Spinal cord (tissue), 10 donors: ENCODE data around the gene ANKRD7. TPM values are rescaled to one million over a fixed set of nuclear protein-coding genes. Genes with fewer than 3 reads are reported as not detected.

Experiments
- DNase-seq, 6 donors: peaks; one replicate each; pipeline versions ENCODE4 v3.0.0 to v3.0.0-alpha.2; 2013 to 2015; ENCODE audit warnings: low spot score in 6 of 6, low read depth in 4 of 6
- H3K27ac ChIP-seq: one replicate; pipeline ENCODE4 v1.5.1; 2013; ENCODE audit warnings: low read depth, low read length, control low read depth
- H3K27me3 ChIP-seq: one replicate; pipeline ENCODE4 v1.6.1; 2013; ENCODE audit warnings: low read length; ENCODE audit not compliant: control insufficient read depth, insufficient read depth
- H3K36me3 ChIP-seq: one replicate; pipeline ENCODE4 v1.6.1; 2013; ENCODE audit warnings: low read length; ENCODE audit not compliant: control insufficient read depth, insufficient read depth
- H3K4me1 ChIP-seq: one replicate; pipeline ENCODE4 v1.6.1; 2013; ENCODE audit warnings: low read length; ENCODE audit not compliant: control insufficient read depth, insufficient read depth
- H3K4me3 ChIP-seq: one replicate; pipeline ENCODE4 v1.5.1; 2013; ENCODE audit warnings: low read depth, low read length, control low read depth
- H3K9me3 ChIP-seq: one replicate; pipeline ENCODE4 v1.6.1; 2013; ENCODE audit warnings: low read length; ENCODE audit not compliant: control insufficient read depth, insufficient read depth
- WGBS: methylation state at CpG from one replicate; pipeline ENCODE4 v1.1.5; 2013; ENCODE audit warnings: missing lambda C conversion rate; ENCODE audit not compliant: insufficient coverage; 5-methylcytosine and 5-hydroxymethylcytosine counted together
- polyA plus RNA-seq, 2 donors: library from polyadenylated mRNA; unstranded; fragments of 120-200 nt; gene quantifications; one replicate each; pipeline ENCODE4 v1.2.1, GENCODE V29; 2013; ENCODE audit not compliant: insufficient read length in 2 of 2
- total RNA-seq, 2 donors: library from RNA; depleted of rRNA in 1 of 2; stranded (reverse); fragments of 120-200 nt in 1 of 2; fragments of >200 nt in 1 of 2; gene quantifications; one replicate each; pipeline versions ENCODE4 v1.2.3 to v1.2.4, GENCODE V29; 2013 to 2014
- donor health status: healthy.

The ANKRD7 gene
- total and polyA plus RNA-seq, 4 donors = 0.98 to 10.3 (median 2.5) TPM

DNA sequence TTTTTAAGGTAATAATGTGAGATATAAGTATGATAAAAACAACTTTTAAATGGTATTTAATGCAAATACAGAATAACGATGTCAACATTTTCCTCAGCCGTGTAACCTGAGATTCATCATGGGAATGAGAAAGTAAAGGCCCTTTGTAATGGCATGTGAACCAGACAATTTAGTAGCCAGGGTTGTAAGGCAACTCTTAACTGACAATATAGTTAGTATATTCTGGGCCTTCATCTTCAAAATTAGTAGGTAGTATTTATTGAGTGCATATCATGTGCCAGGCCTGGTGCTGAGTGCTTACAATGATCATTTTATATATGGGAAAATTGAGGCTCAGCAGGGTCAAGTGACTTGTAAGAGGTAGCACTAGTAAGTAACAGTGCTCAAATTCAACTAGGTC lies 29.9 kb upstream of the ANKRD7 start:
- no peaks in the 10 kb centered on the region for H3K4me1 ChIP-seq
- DNase-seq = no peak
- H3K27me3 ChIP-seq = no peaks in the 10 kb centered on the region
- H3K9me3 ChIP-seq = no peaks in the 10 kb centered on the region
- WGBS = no CpG with 5 or more reads among the region's 2 CpGs
- no peak overlapping the region for H3K4me3 ChIP-seq
- H3K36me3 ChIP-seq = peaks cover 5% of the 10 kb centered on the region
- H3K27ac ChIP-seq = no peak overlapping the region

DNA sequence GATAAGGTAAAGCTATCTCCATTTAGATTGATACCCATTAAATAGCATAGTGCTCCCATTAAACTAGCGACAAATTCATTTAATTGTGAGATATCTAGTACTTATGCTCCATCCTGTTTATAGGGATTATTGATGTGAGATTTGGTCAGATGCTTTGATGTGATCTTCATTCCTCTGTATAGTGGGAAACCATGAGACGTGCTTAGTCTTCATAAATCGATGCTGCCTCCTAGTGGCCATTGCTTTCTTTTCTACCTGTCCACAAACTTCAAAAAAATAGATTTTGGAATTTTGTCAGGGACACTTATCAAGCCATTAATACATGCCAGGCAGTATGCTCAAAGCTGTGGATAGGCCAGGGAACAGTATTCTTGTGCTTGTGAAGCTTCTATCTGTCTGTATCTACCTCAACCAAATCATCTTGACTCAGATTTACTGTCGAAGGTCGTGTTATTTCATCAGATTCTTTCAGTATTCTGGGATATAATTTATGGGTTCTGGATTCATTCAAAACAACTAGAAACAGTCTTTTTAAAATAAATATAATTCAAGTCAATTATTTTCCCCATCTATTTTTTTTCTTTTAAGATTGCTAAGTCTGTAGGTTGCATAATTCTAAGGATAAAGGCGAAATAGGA lies 28.5 kb upstream of the ANKRD7 start:
- Histone ChIP-seq H3K27me3 (no peaks in the 10 kb centered on the region), H3K27ac (no peak overlapping the region), H3K4me3 (no peak overlapping the region), H3K4me1 (no peaks in the 10 kb centered on the region), H3K9me3 (no peaks in the 10 kb centered on the region), H3K36me3 (no peaks in the 10 kb centered on the region)
- peak in 5 of 6 donors; percentile 38 to 90 (median 64) for DNase-seq
- WGBS = no CpG with 5 or more reads among the region's 6 CpGs

DNA sequence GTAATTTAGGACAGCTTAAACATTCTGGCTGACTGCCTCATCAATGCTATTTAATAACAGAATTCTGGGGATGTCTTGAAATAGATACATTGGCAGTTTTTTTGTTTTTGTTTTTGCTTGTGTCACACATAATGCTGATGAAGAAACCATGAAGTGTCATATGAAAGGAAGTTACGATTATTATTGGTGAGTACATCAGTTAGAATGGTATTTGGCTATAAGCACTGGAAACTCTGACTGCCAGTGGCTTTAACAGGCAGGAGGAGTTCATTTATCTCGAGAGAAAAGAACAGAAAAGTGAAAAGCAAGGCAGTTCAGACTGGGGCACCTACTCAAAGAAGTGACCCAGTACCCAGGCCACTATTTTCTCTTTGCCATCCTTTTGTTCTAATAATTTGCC lies 22.4 kb upstream of the ANKRD7 start:
- Histone ChIP-seq H3K27me3 (no peaks in the 10 kb centered on the region), H3K27ac (no peak overlapping the region), H3K4me1 (no peaks in the 10 kb centered on the region), H3K9me3 (no peaks in the 10 kb centered on the region), H3K4me3 (no peak overlapping the region), H3K36me3 (no peaks in the 10 kb centered on the region)
- no peak for DNase-seq
- WGBS = 80% methylated on average over 1 of the region's 2 CpGs

GRCh38 chr7:118214051-118214832 lies 10.3 kb upstream of the ANKRD7 start:
- Histone ChIP-seq H3K27ac (peak overlapping the region; percentile 72), H3K4me3 (peak overlapping the region; percentile 75), H3K27me3 (no peaks in the 10 kb centered on the region), H3K9me3 (no peaks in the 10 kb centered on the region), H3K36me3 (no peaks in the 10 kb centered on the region), H3K4me1 (peaks cover 6% of the 10 kb centered on the region)
- peak; percentile 71 to 98 (median 80) for DNase-seq
- WGBS = 12% methylated on average over 47 of the region's 49 CpGs

DNA sequence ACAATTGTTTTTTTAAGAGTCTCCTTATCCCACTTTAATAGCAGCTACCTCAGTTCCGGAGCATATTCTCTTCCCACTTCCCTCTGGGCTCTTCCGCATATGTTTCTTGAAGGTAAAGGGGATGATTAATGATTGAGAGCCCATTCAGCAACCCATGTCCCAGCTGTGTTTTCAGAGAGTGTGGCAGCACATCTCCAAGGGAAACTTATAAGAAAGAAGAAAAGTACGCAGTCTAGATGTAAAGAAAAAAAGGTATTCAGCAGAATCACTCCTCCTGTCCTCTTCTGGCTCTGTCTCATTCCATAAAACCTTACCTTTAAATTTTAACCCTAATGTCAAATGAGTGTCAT lies 9.7 kb upstream of the ANKRD7 start:
- H3K27me3 ChIP-seq = no peaks in the 10 kb centered on the region
- WGBS = no CpG with 5 or more reads among the region's 3 CpGs
- H3K36me3 ChIP-seq = no peaks in the 10 kb centered on the region
- no peak overlapping the region for H3K27ac ChIP-seq
- DNase-seq = no peak
- no peaks in the 10 kb centered on the region for H3K9me3 ChIP-seq
- H3K4me3 ChIP-seq = peak overlapping the region; percentile 75
- peaks cover 6% of the 10 kb centered on the region for H3K4me1 ChIP-seq

DNA sequence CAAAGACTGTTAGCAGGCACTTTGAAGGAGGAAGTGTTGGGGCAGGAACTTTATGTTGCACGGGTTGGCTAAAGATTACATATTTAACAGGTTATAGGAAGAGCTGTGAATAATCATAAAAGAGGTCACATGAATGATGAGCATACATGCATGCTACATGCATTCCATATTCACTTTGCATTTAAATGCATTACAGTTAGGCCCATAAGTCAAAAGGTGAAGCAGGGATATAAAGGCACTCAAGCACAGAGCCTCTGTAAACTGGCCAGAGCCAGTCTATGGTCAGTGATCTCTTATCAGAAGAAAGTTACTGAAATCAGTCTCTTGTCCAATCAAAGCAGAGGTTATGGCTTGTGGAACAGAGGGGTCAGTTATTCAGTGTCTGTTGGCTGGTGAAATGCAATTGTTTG lies 7.3 kb upstream of the ANKRD7 start:
- Histone ChIP-seq H3K4me1 (peaks cover 6% of the 10 kb centered on the region), H3K27me3 (no peaks in the 10 kb centered on the region), H3K36me3 (no peaks in the 10 kb centered on the region), H3K9me3 (no peaks in the 10 kb centered on the region), H3K27ac (no peak overlapping the region), H3K4me3 (no peak overlapping the region)
- no CpG with 5 or more reads among the region's 1 CpG for WGBS
- DNase-seq = no peak

- Histone ChIP-seq H3K9me3 (no peaks in the 10 kb centered on the region), H3K4me3 (no peak overlapping the region), H3K36me3 (no peaks in the 10 kb centered on the region), H3K27ac (no peak overlapping the region), H3K4me1 (peaks cover 6% of the 10 kb centered on the region), H3K27me3 (no peaks in the 10 kb centered on the region)
- 89% methylated on average over 4 of the region's 8 CpGs for WGBS
- DNase-seq = no peak
These were observed 5.9 kb upstream of the ANKRD7 start for GRCh38 chr7:118218413-118219156.

- DNase-seq = no peak
- Histone ChIP-seq H3K4me1 (peaks cover 2% of the 10 kb centered on the region), H3K4me3 (no peak overlapping the region), H3K27me3 (no peaks in the 10 kb centered on the region), H3K36me3 (no peaks in the 10 kb centered on the region), H3K27ac (no peak overlapping the region), H3K9me3 (no peaks in the 10 kb centered on the region)
- WGBS = 80% methylated on average over 1 of the region's 3 CpGs
These were observed 5.4 kb upstream of the ANKRD7 start for GRCh38 chr7:118219157-118219512.

DNA sequence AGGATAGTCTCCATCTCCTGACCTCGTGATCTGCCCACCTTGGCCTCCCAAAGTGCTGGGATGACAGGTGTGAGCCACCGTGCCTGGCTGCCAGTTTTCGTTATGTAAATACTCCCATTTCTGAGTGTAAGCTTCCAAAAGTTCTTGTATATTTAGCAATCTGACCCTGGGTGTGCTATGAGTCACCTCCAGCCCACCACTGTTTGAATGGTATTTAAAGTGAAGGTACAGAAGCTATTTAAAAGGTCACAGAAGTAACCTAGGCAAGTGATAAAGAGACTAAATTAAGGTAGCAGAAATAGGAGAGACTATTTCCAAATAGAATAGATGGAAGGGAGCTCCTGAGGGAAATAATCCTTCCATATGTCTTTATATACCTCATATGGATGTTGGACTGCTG lies 3.9 kb upstream of the ANKRD7 start:
- H3K27ac ChIP-seq = no peak overlapping the region
- H3K36me3 ChIP-seq = no peaks in the 10 kb centered on the region
- no peak overlapping the region for H3K4me3 ChIP-seq
- H3K9me3 ChIP-seq = no peaks in the 10 kb centered on the region
- H3K27me3 ChIP-seq = no peaks in the 10 kb centered on the region
- no peaks in the 10 kb centered on the region for H3K4me1 ChIP-seq
- DNase-seq = no peak
- WGBS = 67% methylated on average over 1 of the region's 3 CpGs
